WTC11 (cell line): ENCODE data around the gene SLC19A2. TPM values are rescaled to one million over a fixed set of nuclear protein-coding genes. Genes with fewer than 3 reads are reported as not detected.

Experiments used
- ATAC-seq: fragments of 200-7000 bp; cut with Tn5 transposase; 2 replicates; pipeline ENCODE4 v1.10.0; 2021; ENCODE audit warnings: mild to moderate bottlenecking, moderate library complexity
- CTCF ChIA-PET: fragments of 300-600 bp; sonication (Branson Sonifier 250); formaldehyde crosslinking; loops from one replicate; lab custom pipeline; 2021; ENCODE audit warnings: antibody characterized with exemption; lab: Charles Lee
- POLR2A ChIA-PET: fragments of 350-600 bp; sonication (Branson Sonifier 250); formaldehyde crosslinking; loops from one replicate; lab custom pipeline; 2021; ENCODE audit warnings: antibody characterized with exemption; lab: Charles Lee
- DNase-seq: peaks from one replicate; pipeline ENCODE4 v3.0.0; 2021; ENCODE audit warnings: low spot score
- H3K27ac Mint-ChIP-seq: 2 replicates; pipeline ENCODE4 v1.8.0; 2021; ENCODE audit warnings: mixed read lengths
- H3K27me3 Mint-ChIP-seq: 2 replicates; pipeline ENCODE4 v1.8.0; 2021; ENCODE audit warnings: low read depth, mild to moderate bottlenecking, moderate library complexity, mixed read lengths
- H3K36me3 Mint-ChIP-seq: 2 replicates; pipeline ENCODE4 v1.8.0; 2021; ENCODE audit warnings: mixed read lengths
- H3K4me1 Mint-ChIP-seq: 2 replicates; pipeline ENCODE4 v1.8.0; 2022; ENCODE audit warnings: mixed read lengths
- H3K4me3 Mint-ChIP-seq: 2 replicates; pipeline ENCODE4 v1.8.0; 2021; ENCODE audit warnings: mild to moderate bottlenecking, moderate library complexity, mixed read lengths
- H3K9me3 Mint-ChIP-seq: 2 replicates; pipeline ENCODE4 v1.8.0; 2021; ENCODE audit warnings: mixed read lengths
- ATF1 ChIP-seq: sonication (generic); formaldehyde crosslinking; IDR thresholded peaks from 2 replicates; pipeline ENCODE4 v1.8.1; 2023; ENCODE audit warnings: mild to moderate bottlenecking, moderate library complexity, missing genetic modification reagents
- CDX4 ChIP-seq: fragments of 250-450 bp; sonication (Bioruptor Pico); IDR thresholded peaks from 2 replicates; pipeline ENCODE4 v1.9.0; 2021; ENCODE audit warnings: moderate library complexity, mild to moderate bottlenecking, inconsistent platforms, borderline replicate concordance
- CREB1 ChIP-seq: sonication (generic); formaldehyde crosslinking; IDR thresholded peaks from 2 replicates; pipeline ENCODE4 v1.8.0; 2023; ENCODE audit warnings: mild to moderate bottlenecking, missing genetic modification reagents
- CREM ChIP-seq: sonication (generic); formaldehyde crosslinking; IDR thresholded peaks from 2 replicates; pipeline ENCODE4 v1.8.1; 2022; ENCODE audit warnings: mild to moderate bottlenecking, missing genetic modification reagents, moderate library complexity
- E2F5 ChIP-seq: sonication (generic); formaldehyde crosslinking; IDR thresholded peaks from 2 replicates; pipeline ENCODE4 v1.8.1; 2022; ENCODE audit warnings: mild to moderate bottlenecking, moderate library complexity, missing genetic modification reagents
- ELF4 ChIP-seq: sonication (generic); formaldehyde crosslinking; IDR thresholded peaks from 2 replicates; pipeline ENCODE4 v1.8.1; 2022; ENCODE audit warnings: low read depth, mild to moderate bottlenecking, moderate library complexity, missing genetic modification reagents
- EMX1 ChIP-seq: fragments of 250-450 bp; sonication (Bioruptor Pico); IDR thresholded peaks from 2 replicates; pipeline ENCODE4 v1.8.0; 2021; ENCODE audit warnings: mild to moderate bottlenecking
- GRHL2 ChIP-seq: fragments of 250-450 bp; sonication (Bioruptor Pico); IDR thresholded peaks from 2 replicates; pipeline ENCODE4 v1.8.0; 2022; ENCODE audit warnings: mild to moderate bottlenecking, moderate library complexity; ENCODE audit not compliant: insufficient replicate concordance, severe bottlenecking
- GTF2I ChIP-seq: fragments of 250-450 bp; sonication (Bioruptor Pico); conservative IDR thresholded peaks from 2 replicates; pipeline ENCODE4 v1.4.0; 2021; ENCODE audit warnings: mild to moderate bottlenecking
- HMGA2 ChIP-seq: fragments of 250-450 bp; sonication (Bioruptor Pico); IDR thresholded peaks from 2 replicates; pipeline ENCODE4 v1.4.0; 2021; ENCODE audit warnings: mild to moderate bottlenecking, moderate library complexity
- JAZF1 ChIP-seq: fragments of 250-450 bp; sonication (Bioruptor Pico); IDR thresholded peaks from 2 replicates; pipeline ENCODE4 v1.9.0; 2021; ENCODE audit warnings: moderate library complexity, mild to moderate bottlenecking, inconsistent platforms
- MXD4 ChIP-seq: fragments of 250-450 bp; sonication (Bioruptor Pico); IDR thresholded peaks from 2 replicates; pipeline ENCODE4 v1.8.0; 2021; ENCODE audit warnings: mild to moderate bottlenecking, moderate library complexity, borderline replicate concordance
- MYBL2 ChIP-seq: sonication (generic); formaldehyde crosslinking; IDR thresholded peaks from 2 replicates; pipeline ENCODE4 v1.8.1; 2023; ENCODE audit warnings: mild to moderate bottlenecking, moderate library complexity, missing genetic modification reagents
- NFATC4 ChIP-seq: fragments of 250-450 bp; sonication (Bioruptor Pico); IDR thresholded peaks from 2 replicates; pipeline ENCODE4 v1.9.0; 2021; ENCODE audit warnings: mild to moderate bottlenecking
- NFE2L1 ChIP-seq: sonication (generic); formaldehyde crosslinking; IDR thresholded peaks from 2 replicates; pipeline ENCODE4 v1.8.1; 2023; ENCODE audit warnings: missing genetic modification reagents
- OVOL2 ChIP-seq: fragments of 250-450 bp; sonication (Bioruptor Pico); IDR thresholded peaks from 2 replicates; pipeline ENCODE4 v1.9.0; 2021; ENCODE audit warnings: mild to moderate bottlenecking, borderline replicate concordance
- PRDM15 ChIP-seq: sonication (generic); formaldehyde crosslinking; IDR thresholded peaks from 2 replicates; pipeline ENCODE4 v1.8.0; 2022; ENCODE audit warnings: missing genetic modification reagents
- RELA ChIP-seq: sonication (generic); formaldehyde crosslinking; IDR thresholded peaks from 2 replicates; pipeline ENCODE4 v1.8.1; 2022; ENCODE audit warnings: missing genetic modification reagents, mild to moderate bottlenecking, borderline replicate concordance
- SOX15 ChIP-seq: fragments of 250-450 bp; sonication (Bioruptor Pico); IDR thresholded peaks from 2 replicates; pipeline ENCODE4 v1.9.0; 2021; ENCODE audit warnings: mild to moderate bottlenecking
- TEAD4 ChIP-seq: sonication (generic); formaldehyde crosslinking; IDR thresholded peaks from 2 replicates; pipeline ENCODE4 v1.8.0; 2022; ENCODE audit warnings: mild to moderate bottlenecking, missing genetic modification reagents
- ZBTB21 ChIP-seq: sonication (generic); formaldehyde crosslinking; IDR thresholded peaks from 2 replicates; pipeline ENCODE4 v1.8.1; 2023; ENCODE audit warnings: mild to moderate bottlenecking, missing genetic modification reagents, borderline replicate concordance
- ZMAT4 ChIP-seq: fragments of 250-450 bp; sonication (Bioruptor Pico); IDR thresholded peaks from 2 replicates; pipeline ENCODE4 v1.9.0; 2021; ENCODE audit warnings: mild to moderate bottlenecking
- ZNF138 ChIP-seq: sonication (generic); formaldehyde crosslinking; conservative IDR thresholded peaks from 2 replicates; pipeline ENCODE4 v1.8.1; 2022; ENCODE audit warnings: mild to moderate bottlenecking, moderate library complexity, missing genetic modification reagents
- ZNF219 ChIP-seq: sonication (generic); formaldehyde crosslinking; IDR thresholded peaks from 2 replicates; pipeline ENCODE4 v1.8.0; 2023; ENCODE audit warnings: missing genetic modification reagents, mild to moderate bottlenecking, borderline replicate concordance
- ZNF425 ChIP-seq: fragments of 250-450 bp; sonication (Bioruptor Pico); conservative IDR thresholded peaks from 2 replicates; pipeline ENCODE4 v1.9.0; 2021; ENCODE audit warnings: mild to moderate bottlenecking
- total RNA-seq: library from RNA; stranded (reverse); gene quantifications from 3 replicates; pipeline ENCODE4 v1.2.3, GENCODE V29; 2021
- TF ChIP-seq, protein P1 (sequence below): sonication (generic); formaldehyde crosslinking; IDR thresholded peaks from 2 replicates; pipeline ENCODE4 v1.8.1; 2023; ENCODE audit warnings: mild to moderate bottlenecking, missing genetic modification reagents

The SLC19A2 gene
- total RNA-seq, 1 experiment from 2014 or later, result 15.8 TPM

GRCh38 chr1:169517558-169518186 is 31.9 kb upstream of the SLC19A2 start:
- ATAC-seq (no peak), DNase-seq (no peak)
- Mint-ChIP-seq H3K4me3 (no peak overlapping the region), H3K9me3 (no peaks in the 10 kb centered on the region), H3K36me3 (no peaks in the 10 kb centered on the region), H3K27me3 (no peaks in the 10 kb centered on the region), H3K27ac (no peak overlapping the region), H3K4me1 (no peaks in the 10 kb centered on the region)
- TF ChIP-seq JAZF1, result no peak
- no peak for TF ChIP-seq RELA
- TF ChIP-seq, protein P1, sequence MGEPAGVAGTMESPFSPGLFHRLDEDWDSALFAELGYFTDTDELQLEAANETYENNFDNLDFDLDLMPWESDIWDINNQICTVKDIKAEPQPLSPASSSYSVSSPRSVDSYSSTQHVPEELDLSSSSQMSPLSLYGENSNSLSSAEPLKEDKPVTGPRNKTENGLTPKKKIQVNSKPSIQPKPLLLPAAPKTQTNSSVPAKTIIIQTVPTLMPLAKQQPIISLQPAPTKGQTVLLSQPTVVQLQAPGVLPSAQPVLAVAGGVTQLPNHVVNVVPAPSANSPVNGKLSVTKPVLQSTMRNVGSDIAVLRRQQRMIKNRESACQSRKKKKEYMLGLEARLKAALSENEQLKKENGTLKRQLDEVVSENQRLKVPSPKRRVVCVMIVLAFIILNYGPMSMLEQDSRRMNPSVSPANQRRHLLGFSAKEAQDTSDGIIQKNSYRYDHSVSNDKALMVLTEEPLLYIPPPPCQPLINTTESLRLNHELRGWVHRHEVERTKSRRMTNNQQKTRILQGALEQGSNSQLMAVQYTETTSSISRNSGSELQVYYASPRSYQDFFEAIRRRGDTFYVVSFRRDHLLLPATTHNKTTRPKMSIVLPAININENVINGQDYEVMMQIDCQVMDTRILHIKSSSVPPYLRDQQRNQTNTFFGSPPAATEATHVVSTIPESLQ (CRISPR knock-in tag), result no peak
- no peak for TF ChIP-seq CDX4 (CRISPR knock-in tag)
- no peak for TF ChIP-seq ELF4
- TF ChIP-seq PRDM15 (CRISPR knock-in tag), result no peak
- TF ChIP-seq CREB1 (CRISPR knock-in tag), result no peak
- TF ChIP-seq SOX15 (CRISPR knock-in tag), result no peak
- TF ChIP-seq ZNF219 (CRISPR knock-in tag), result no peak
- no peak for TF ChIP-seq MXD4 (CRISPR knock-in tag)
- TF ChIP-seq CREM (CRISPR knock-in tag), result no peak
- TF ChIP-seq MYBL2, result no peak
- TF ChIP-seq ZBTB21, result no peak
- TF ChIP-seq OVOL2, result no peak
- ChIA-PET CTCF (no interaction called here), POLR2A (interaction anchor here (0.9 kb wide), 1 partner anchor 31 kb away, joined by 3 read pairs; no protein-coding TSS in a partner anchor)

GRCh38 chr1:169515641-169516040 is 29.9 kb upstream of the SLC19A2 start:
- DNase-seq (no peak), ATAC-seq (no peak)
- H3K36me3 Mint-ChIP-seq, result no peaks in the 10 kb centered on the region
- no peak overlapping the region for H3K4me3 Mint-ChIP-seq
- POLR2A ChIA-PET, result no interaction called here
- no peaks in the 10 kb centered on the region for H3K9me3 Mint-ChIP-seq
- no peak overlapping the region for H3K27ac Mint-ChIP-seq
- H3K27me3 Mint-ChIP-seq, result no peaks in the 10 kb centered on the region
- no peaks in the 10 kb centered on the region for H3K4me1 Mint-ChIP-seq
- CTCF ChIA-PET, result interaction anchor here (1.0 kb wide), 1 partner anchor 31 kb away, joined by 3 read pairs; no protein-coding TSS in a partner anchor
- TF ChIP-seq ZMAT4 (CRISPR knock-in tag), result no peak
- TF ChIP-seq NFE2L1 (CRISPR knock-in tag), result no peak
- TF ChIP-seq ZNF425 (CRISPR knock-in tag), result no peak
- no peak for TF ChIP-seq TEAD4 (CRISPR knock-in tag)
- TF ChIP-seq GRHL2 (CRISPR knock-in tag), result no peak
- TF ChIP-seq, protein P1 (CRISPR knock-in tag), result no peak
- no peak for TF ChIP-seq E2F5 (CRISPR knock-in tag)
- no peak for TF ChIP-seq NFATC4 (CRISPR knock-in tag)
- no peak for TF ChIP-seq GTF2I
- no peak for TF ChIP-seq HMGA2 (CRISPR knock-in tag)
- TF ChIP-seq EMX1, result no peak
- TF ChIP-seq ZNF138, result no peak
- no peak for TF ChIP-seq ATF1 (CRISPR knock-in tag)
